GM12865 (cell line): ENCODE data around the gene SHQ1.
A peak's percentile ranks its signal among the peaks of the same experiment; 100 is the strongest.

Experiments
- DNase-seq: peaks from one replicate; pipeline ENCODE4 v3.0.0; 2010; ENCODE audit warnings: low read depth
- H3K4me3 ChIP-seq: 2 replicates; pipeline ENCODE4 v1.5.1; 2011; ENCODE audit warnings: mild to moderate bottlenecking, low read depth, low read length, control low read depth
- TF ChIP-seq, protein P1 (sequence below): IDR thresholded peaks from 2 replicates; pipeline ENCODE4 v1.5.1; 2011; ENCODE audit warnings: low read length, control low read depth, low read depth, inconsistent platforms; ENCODE audit not compliant: insufficient read depth; ENCODE audit errors: missing control alignments

Gene SHQ1

DNA sequence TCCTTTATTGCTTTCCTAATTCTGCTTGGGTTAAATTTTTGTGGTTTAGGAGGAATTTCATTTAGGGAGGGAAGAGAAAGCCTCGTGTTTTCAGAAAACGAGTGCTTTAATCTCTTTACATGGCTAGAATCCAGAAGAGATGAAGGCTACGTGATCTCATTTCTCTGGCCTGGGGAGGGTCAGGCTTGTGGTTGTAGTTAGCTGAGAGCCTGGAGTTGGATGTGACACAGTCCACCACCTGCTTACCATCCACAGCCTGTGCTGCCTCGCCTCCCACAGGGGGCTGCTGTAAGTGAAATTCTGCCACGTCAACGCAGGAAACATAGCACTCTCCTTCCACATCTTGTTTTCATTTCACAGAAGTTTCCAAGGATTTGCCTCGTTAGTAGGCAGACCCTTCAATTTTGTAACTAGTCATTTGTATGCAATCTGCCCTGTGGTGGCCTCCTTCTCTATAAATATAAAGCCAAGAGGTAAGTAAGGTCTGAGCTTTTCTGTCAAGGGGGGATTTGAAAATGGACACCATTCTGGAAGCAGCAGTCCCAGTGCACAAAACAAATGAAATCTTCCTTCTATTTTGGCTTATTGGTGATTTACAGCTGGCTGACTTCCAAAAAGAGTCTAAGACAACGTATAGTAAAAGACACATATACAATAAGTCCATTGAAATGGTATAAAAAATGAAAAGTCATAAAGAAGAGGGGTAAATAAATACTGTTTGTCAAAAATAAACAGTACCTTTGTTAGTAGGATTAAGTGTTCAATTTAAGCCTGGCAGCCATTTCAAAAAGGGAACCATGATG is 43.0 kb upstream of the SHQ1 start:
- H3K4me3 ChIP-seq, result no peak overlapping the region
- TF ChIP-seq, protein P1, sequence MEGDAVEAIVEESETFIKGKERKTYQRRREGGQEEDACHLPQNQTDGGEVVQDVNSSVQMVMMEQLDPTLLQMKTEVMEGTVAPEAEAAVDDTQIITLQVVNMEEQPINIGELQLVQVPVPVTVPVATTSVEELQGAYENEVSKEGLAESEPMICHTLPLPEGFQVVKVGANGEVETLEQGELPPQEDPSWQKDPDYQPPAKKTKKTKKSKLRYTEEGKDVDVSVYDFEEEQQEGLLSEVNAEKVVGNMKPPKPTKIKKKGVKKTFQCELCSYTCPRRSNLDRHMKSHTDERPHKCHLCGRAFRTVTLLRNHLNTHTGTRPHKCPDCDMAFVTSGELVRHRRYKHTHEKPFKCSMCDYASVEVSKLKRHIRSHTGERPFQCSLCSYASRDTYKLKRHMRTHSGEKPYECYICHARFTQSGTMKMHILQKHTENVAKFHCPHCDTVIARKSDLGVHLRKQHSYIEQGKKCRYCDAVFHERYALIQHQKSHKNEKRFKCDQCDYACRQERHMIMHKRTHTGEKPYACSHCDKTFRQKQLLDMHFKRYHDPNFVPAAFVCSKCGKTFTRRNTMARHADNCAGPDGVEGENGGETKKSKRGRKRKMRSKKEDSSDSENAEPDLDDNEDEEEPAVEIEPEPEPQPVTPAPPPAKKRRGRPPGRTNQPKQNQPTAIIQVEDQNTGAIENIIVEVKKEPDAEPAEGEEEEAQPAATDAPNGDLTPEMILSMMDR, result no peak
- DNase-seq, result no peak

DNA sequence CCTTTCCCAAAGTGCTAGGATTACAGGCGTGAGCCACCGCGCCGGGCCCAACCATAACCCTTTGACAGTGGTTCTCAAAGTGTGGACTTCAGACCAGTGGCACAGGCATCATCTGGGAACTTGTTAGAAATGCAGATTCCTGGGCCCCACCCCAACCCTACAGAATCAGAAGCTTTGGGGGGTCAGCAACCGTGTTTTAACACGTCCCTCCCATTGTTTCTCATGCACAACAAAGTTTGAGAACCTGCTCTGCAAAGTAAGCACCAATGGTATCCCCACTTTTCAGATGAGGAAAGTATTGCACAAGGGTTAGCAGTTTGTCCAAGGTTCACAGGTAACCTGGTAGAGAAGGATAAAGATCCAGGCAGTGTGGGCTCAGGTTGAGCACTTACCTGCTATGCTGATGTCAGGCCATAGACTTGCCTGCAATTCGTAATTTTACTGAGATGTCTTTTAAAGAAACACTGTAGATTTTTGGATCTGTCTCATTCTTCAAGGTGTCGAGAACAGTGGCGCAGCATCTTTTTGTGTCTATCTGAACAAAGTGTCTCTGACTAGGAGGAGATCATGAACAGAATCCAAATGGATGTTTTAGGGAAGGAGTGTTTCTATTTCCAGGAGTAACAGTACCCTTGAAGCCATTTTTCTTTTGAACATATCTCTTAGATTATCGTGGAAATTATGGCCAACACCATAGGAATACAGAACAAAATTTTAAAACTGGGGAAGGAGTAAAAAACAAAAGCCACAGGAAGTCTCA is 42.1 kb upstream of the SHQ1 start:
- DNase-seq, result no peak
- H3K4me3 ChIP-seq, result no peak overlapping the region
- TF ChIP-seq, protein P1, result no peak

- no peak overlapping the region for H3K4me3 ChIP-seq
- DNase-seq, result no peak
- TF ChIP-seq, protein P1, result no peak
These were observed 41.3 kb upstream of the SHQ1 start for GRCh38 chr3:72889310-72890165.

DNA sequence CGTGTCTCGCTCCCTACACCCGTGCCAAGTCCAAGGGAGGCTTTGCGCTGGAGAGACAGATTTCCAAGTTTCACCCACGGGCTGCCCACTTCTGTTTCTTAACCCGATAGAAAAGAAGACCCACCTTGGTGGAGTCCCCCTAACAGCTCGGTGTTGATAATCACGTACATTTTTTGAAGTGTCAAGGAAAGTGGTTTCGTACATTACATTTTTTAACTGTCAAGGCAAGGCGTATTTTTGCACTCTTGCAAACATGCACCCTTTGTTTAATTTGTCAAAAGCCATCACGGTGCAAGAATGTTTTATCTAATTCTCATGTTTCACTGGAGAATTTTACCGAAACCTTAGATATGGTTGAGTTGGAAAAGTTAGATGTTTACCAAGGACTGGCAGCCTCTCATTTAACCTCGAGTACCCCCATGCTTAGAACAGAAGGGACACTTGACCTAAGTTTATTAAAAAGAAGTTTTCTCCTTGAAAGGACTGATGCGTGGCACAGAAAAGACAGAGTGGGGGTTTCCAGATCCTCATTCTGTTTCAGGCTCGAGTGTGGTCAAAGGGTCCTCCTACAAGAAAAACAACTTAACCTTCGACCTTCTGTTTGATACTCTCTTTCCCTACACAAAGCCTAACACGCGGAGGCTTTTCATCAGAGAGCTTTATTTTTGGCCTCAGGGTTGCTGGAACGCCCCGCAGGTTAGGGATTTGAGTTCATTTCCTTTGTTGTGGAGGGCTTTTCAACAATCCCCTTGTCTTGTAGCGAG is 40.5 kb upstream of the SHQ1 start:
- TF ChIP-seq, protein P1, result no peak
- peak; percentile 2 for DNase-seq
- H3K4me3 ChIP-seq, result no peak overlapping the region

DNA sequence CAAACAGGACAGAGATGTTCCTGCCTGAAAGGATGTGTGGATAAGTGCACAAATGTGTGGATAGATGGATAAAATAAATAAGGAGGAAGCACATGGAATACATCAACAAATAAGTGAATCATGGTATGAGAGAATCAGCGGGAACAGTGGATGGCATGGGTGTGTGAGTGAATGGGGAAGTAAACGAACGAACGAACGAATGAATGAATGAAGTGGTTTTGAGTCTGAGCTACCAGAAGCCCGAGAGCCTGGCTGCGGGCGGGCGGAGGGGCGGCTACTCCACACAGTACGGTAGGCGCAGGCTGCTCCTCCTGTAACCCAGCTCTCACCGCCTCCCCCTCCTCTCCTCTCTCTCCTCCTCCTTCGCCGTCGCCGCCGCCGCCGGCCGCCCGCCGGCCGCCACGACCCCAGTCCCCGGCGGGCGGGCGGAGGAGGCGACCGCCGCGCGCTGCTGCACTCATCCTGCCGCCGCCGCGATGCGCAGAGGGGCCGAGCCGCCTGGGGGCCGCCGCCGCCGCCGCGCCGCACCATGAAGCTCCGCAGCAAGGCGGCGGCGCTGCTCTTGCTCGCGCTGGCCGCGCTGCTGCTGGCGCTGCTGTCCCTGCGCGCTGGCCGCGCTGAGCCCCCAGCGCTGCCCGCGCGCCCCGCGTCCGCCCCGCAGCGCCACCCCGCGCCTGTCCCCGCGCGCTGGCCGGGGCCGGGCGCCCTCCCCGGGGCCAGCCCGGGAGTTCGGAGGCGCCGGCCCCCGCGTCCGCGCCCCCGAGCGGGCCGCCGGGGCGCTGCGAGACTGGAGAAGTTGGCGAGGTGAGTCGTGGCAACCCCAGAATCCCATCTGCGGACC is 39.7 kb upstream of the SHQ1 start, which contains the start of gene GXYLT2:
Gene GXYLT2, plus strand, starts transcription at position 342 of the 841 bp plus-strand sequence. Its CDS starts 188 bp downstream, at position 530.
- H3K4me3 ChIP-seq, result peak within 1 kb of the TSS; percentile 45
- TF ChIP-seq, protein P1, result no peak
- DNase-seq, result peak; percentile 50
